ENCODE data around the gene PDZD7.

Gene PDZD7

DNA sequence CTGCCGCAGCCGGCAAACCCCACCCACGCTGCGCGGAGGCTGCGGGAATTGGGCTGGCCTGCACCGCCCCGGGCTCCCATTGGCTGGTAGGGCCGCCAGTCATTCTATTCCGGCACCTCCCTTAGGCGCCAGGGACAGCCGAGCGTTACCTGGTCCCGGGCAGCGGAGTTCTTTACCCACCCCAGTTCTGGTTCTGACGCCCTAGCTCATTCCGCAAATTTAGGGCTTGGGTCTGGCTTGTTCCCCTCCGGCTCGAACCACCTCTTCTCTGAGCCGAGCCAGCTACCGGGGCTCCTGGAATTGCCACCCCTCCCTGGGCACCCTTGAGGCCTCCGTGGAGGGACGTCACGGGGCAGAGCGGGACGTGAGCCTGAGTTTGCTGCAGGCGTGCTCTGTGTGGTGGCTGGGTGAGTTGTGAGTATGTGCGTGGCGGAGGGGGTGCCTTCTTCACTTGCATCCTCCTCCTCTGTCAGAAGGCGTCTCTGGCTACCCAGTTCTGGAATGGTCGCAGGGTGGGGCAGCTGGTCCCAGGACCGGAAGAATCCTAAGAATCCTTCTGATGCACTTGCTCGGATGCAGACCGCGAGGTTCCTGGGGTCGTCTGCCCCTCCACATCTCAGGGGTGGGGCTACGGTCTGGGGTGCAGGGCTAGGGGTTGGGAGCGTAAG, at the start of gene PDZD7, which contains the start of gene SFXN3:
Gene PDZD7, minus strand, starts transcription at position 2 of the 668 bp plus-strand sequence. CDS start 910 bp downstream, outside the sequence.
Gene SFXN3, plus strand, starts transcription at position 107 of the 668 bp plus-strand sequence. CDS start 3,461 bp downstream, outside the sequence.
- Histone ChIP-seq H3K4me1 (ENCODE audit: control insufficient read depth in 1 of 2, insufficient read depth in 2 of 2, low read length in 2 of 2) (peaks cover 27 to 46% of the 10 kb centered on the region in 2 donors), H3K9ac (ENCODE audit: low read depth in 1 of 2, low read length in 2 of 2) (peak within 1 kb of the TSS; percentile 58 to 81), H3K36me3 (ENCODE audit: control insufficient read depth in 1 of 2, insufficient read depth in 2 of 2, low read length in 2 of 2) (peaks cover 14 to 18% of the 10 kb centered on the region in 2 donors), H3K27me3 (ENCODE audit: control insufficient read depth in 1 of 2, insufficient read depth in 2 of 2, low read length in 2 of 2) (peaks cover 0 to 2% of the 10 kb centered on the region in 2 donors), H3K9me3 (ENCODE audit: control insufficient read depth in 1 of 2, low read length in 2 of 2) (no peaks in the 10 kb centered on the region), H3K27ac (ENCODE audit: low read depth, low read length) (peak within 1 kb of the TSS; percentile 97), H3K4me3 (ENCODE audit: low read depth in 1 of 2, low read length in 2 of 2) (peak within 1 kb of the TSS; percentile 69 to 84)

DNA sequence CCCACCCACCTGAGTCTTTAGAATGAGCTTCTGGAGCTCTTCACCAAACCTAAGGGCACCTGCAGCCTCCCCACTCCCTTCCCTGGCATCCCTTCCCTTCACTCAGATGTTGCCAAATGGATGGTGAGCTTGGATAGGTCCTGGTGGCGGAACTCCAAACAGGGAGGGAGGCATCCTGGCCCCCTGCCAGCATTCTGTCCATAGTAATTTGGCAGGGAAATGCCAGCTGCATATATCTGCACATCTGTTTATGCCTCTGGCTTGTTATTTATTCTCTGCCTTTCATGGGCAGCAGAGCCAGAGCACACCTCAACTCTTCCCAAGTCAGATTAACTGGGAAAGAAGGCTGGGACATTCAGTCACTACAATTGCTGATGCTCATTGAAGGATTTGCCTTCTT, 48.9 kb upstream of the PDZD7 start:
- Histone ChIP-seq H3K4me1 (ENCODE audit: control insufficient read depth in 1 of 2, insufficient read depth in 2 of 2, low read length in 2 of 2) (no peaks in the 10 kb centered on the region), H3K9me3 (ENCODE audit: control insufficient read depth in 1 of 2, low read length in 2 of 2) (no peaks in the 10 kb centered on the region), H3K27ac (ENCODE audit: low read depth, low read length) (no peak overlapping the region), H3K9ac (ENCODE audit: low read depth in 1 of 2, low read length in 2 of 2) (no peak overlapping the region), H3K27me3 (ENCODE audit: control insufficient read depth in 1 of 2, insufficient read depth in 2 of 2, low read length in 2 of 2) (peaks cover 33 to 34% of the 10 kb centered on the region in 2 donors), H3K36me3 (ENCODE audit: control insufficient read depth in 1 of 2, insufficient read depth in 2 of 2, low read length in 2 of 2) (no peaks in the 10 kb centered on the region), H3K4me3 (ENCODE audit: low read depth in 1 of 2, low read length in 2 of 2) (no peak overlapping the region)

- Histone ChIP-seq H3K36me3 (ENCODE audit: control insufficient read depth in 1 of 2, insufficient read depth in 2 of 2, low read length in 2 of 2) (no peaks in the 10 kb centered on the region), H3K4me1 (ENCODE audit: control insufficient read depth in 1 of 2, insufficient read depth in 2 of 2, low read length in 2 of 2) (no peaks in the 10 kb centered on the region), H3K27me3 (ENCODE audit: control insufficient read depth in 1 of 2, insufficient read depth in 2 of 2, low read length in 2 of 2) (peaks cover 42 to 47% of the 10 kb centered on the region in 2 donors), H3K9ac (ENCODE audit: low read depth in 1 of 2, low read length in 2 of 2) (no peak overlapping the region), H3K9me3 (ENCODE audit: control insufficient read depth in 1 of 2, low read length in 2 of 2) (no peaks in the 10 kb centered on the region), H3K27ac (ENCODE audit: low read depth, low read length) (no peak overlapping the region), H3K4me3 (ENCODE audit: low read depth in 1 of 2, low read length in 2 of 2) (no peak overlapping the region)
Measured at GRCh38 chr10:101076630-101077029, 45.7 kb upstream of the PDZD7 start.

- H3K9me3 ChIP-seq (ENCODE audit: control insufficient read depth in 1 of 2, low read length in 2 of 2): no peaks in the 10 kb centered on the region
- H3K27ac ChIP-seq (ENCODE audit: low read depth, low read length): no peak overlapping the region
- H3K36me3 ChIP-seq (ENCODE audit: control insufficient read depth in 1 of 2, insufficient read depth in 2 of 2, low read length in 2 of 2): no peaks in the 10 kb centered on the region
- H3K27me3 ChIP-seq (ENCODE audit: control insufficient read depth in 1 of 2, insufficient read depth in 2 of 2, low read length in 2 of 2): peaks cover 40 to 47% of the 10 kb centered on the region in 2 donors
- no peak overlapping the region for H3K4me3 ChIP-seq (ENCODE audit: low read depth in 1 of 2, low read length in 2 of 2)
- H3K4me1 ChIP-seq (ENCODE audit: control insufficient read depth in 1 of 2, insufficient read depth in 2 of 2, low read length in 2 of 2): no peaks in the 10 kb centered on the region
- H3K9ac ChIP-seq (ENCODE audit: low read depth in 1 of 2, low read length in 2 of 2): no peak overlapping the region
Measured at GRCh38 chr10:101075775-101076174, 44.8 kb upstream of the PDZD7 start.

- Histone ChIP-seq H3K4me3 (ENCODE audit: low read depth in 1 of 2, low read length in 2 of 2) (no peak overlapping the region), H3K36me3 (ENCODE audit: control insufficient read depth in 1 of 2, insufficient read depth in 2 of 2, low read length in 2 of 2) (no peaks in the 10 kb centered on the region), H3K27me3 (ENCODE audit: control insufficient read depth in 1 of 2, insufficient read depth in 2 of 2, low read length in 2 of 2) (peaks cover 36 to 40% of the 10 kb centered on the region in 2 donors), H3K9ac (ENCODE audit: low read depth in 1 of 2, low read length in 2 of 2) (no peak overlapping the region), H3K4me1 (ENCODE audit: control insufficient read depth in 1 of 2, insufficient read depth in 2 of 2, low read length in 2 of 2) (no peaks in the 10 kb centered on the region), H3K9me3 (ENCODE audit: control insufficient read depth in 1 of 2, low read length in 2 of 2) (no peaks in the 10 kb centered on the region), H3K27ac (ENCODE audit: low read depth, low read length) (no peak overlapping the region)
Measured at GRCh38 chr10:101073631-101074030, 42.7 kb upstream of the PDZD7 start.

DNA sequence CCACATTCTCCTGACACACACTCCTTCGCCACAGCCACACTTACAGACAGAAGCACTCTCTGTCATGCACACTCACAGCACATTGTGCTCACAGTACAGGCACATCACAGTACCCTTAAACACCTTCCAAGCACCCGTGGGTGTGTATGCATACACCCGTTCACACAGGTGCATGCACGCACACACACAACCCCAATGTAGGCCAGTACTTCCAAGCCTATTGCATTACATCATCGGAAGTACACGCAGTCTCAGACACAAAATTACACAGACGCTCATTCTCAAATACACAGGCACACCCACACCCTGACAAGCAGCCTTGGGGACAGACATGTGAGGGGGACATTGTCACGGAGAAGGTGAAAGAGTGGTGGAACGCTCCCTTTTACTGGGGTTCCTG, 42.0 kb upstream of the PDZD7 start:
- Histone ChIP-seq H3K27me3 (ENCODE audit: control insufficient read depth in 1 of 2, insufficient read depth in 2 of 2, low read length in 2 of 2) (peaks cover 32 to 34% of the 10 kb centered on the region in 2 donors), H3K36me3 (ENCODE audit: control insufficient read depth in 1 of 2, insufficient read depth in 2 of 2, low read length in 2 of 2) (no peaks in the 10 kb centered on the region), H3K4me1 (ENCODE audit: control insufficient read depth in 1 of 2, insufficient read depth in 2 of 2, low read length in 2 of 2) (no peaks in the 10 kb centered on the region), H3K9ac (ENCODE audit: low read depth in 1 of 2, low read length in 2 of 2) (no peak overlapping the region), H3K27ac (ENCODE audit: low read depth, low read length) (no peak overlapping the region), H3K9me3 (ENCODE audit: control insufficient read depth in 1 of 2, low read length in 2 of 2) (no peaks in the 10 kb centered on the region), H3K4me3 (ENCODE audit: low read depth in 1 of 2, low read length in 2 of 2) (no peak overlapping the region)

GRCh38 chr10:101071885-101072433, 41.0 kb upstream of the PDZD7 start:
- Histone ChIP-seq H3K4me3 (ENCODE audit: low read depth in 1 of 2, low read length in 2 of 2) (no peak overlapping the region), H3K27ac (ENCODE audit: low read depth, low read length) (no peak overlapping the region), H3K4me1 (ENCODE audit: control insufficient read depth in 1 of 2, insufficient read depth in 2 of 2, low read length in 2 of 2) (peaks cover 0 to 6% of the 10 kb centered on the region in 2 donors), H3K27me3 (ENCODE audit: control insufficient read depth in 1 of 2, insufficient read depth in 2 of 2, low read length in 2 of 2) (peaks cover 32 to 34% of the 10 kb centered on the region in 2 donors), H3K9ac (ENCODE audit: low read depth in 1 of 2, low read length in 2 of 2) (no peak overlapping the region), H3K9me3 (ENCODE audit: control insufficient read depth in 1 of 2, low read length in 2 of 2) (no peaks in the 10 kb centered on the region), H3K36me3 (ENCODE audit: control insufficient read depth in 1 of 2, insufficient read depth in 2 of 2, low read length in 2 of 2) (no peaks in the 10 kb centered on the region)

GRCh38 chr10:101071267-101071884, 40.4 kb upstream of the PDZD7 start:
- Histone ChIP-seq H3K9me3 (ENCODE audit: control insufficient read depth in 1 of 2, low read length in 2 of 2) (no peaks in the 10 kb centered on the region), H3K36me3 (ENCODE audit: control insufficient read depth in 1 of 2, insufficient read depth in 2 of 2, low read length in 2 of 2) (no peaks in the 10 kb centered on the region), H3K9ac (ENCODE audit: low read depth in 1 of 2, low read length in 2 of 2) (no peak overlapping the region), H3K27ac (ENCODE audit: low read depth, low read length) (no peak overlapping the region), H3K27me3 (ENCODE audit: control insufficient read depth in 1 of 2, insufficient read depth in 2 of 2, low read length in 2 of 2) (peaks cover 32 to 33% of the 10 kb centered on the region in 2 donors), H3K4me1 (ENCODE audit: control insufficient read depth in 1 of 2, insufficient read depth in 2 of 2, low read length in 2 of 2) (peaks cover 5 to 11% of the 10 kb centered on the region in 2 donors), H3K4me3 (ENCODE audit: low read depth in 1 of 2, low read length in 2 of 2) (no peak overlapping the region)

GRCh38 chr10:101070098-101070497, 39.2 kb upstream of the PDZD7 start:
- H3K27me3 ChIP-seq (ENCODE audit: control insufficient read depth in 1 of 2, insufficient read depth in 2 of 2, low read length in 2 of 2): peaks cover 20 to 21% of the 10 kb centered on the region in 2 donors
- no peak overlapping the region for H3K27ac ChIP-seq (ENCODE audit: low read depth, low read length)
- no peaks in the 10 kb centered on the region for H3K9me3 ChIP-seq (ENCODE audit: control insufficient read depth in 1 of 2, low read length in 2 of 2)
- H3K9ac ChIP-seq (ENCODE audit: low read depth in 1 of 2, low read length in 2 of 2): no peak overlapping the region
- peaks cover 15 to 20% of the 10 kb centered on the region in 2 donors for H3K4me1 ChIP-seq (ENCODE audit: control insufficient read depth in 1 of 2, insufficient read depth in 2 of 2, low read length in 2 of 2)
- H3K4me3 ChIP-seq (ENCODE audit: low read depth in 1 of 2, low read length in 2 of 2): no peak overlapping the region
- no peaks in the 10 kb centered on the region for H3K36me3 ChIP-seq (ENCODE audit: control insufficient read depth in 1 of 2, insufficient read depth in 2 of 2, low read length in 2 of 2)

- no peak overlapping the region for H3K4me3 ChIP-seq (ENCODE audit: low read depth in 1 of 2, low read length in 2 of 2)
- H3K9ac ChIP-seq (ENCODE audit: low read depth in 1 of 2, low read length in 2 of 2): no peak overlapping the region
- no peak overlapping the region for H3K27ac ChIP-seq (ENCODE audit: low read depth, low read length)
- no peaks in the 10 kb centered on the region for H3K9me3 ChIP-seq (ENCODE audit: control insufficient read depth in 1 of 2, low read length in 2 of 2)
- H3K27me3 ChIP-seq (ENCODE audit: control insufficient read depth in 1 of 2, insufficient read depth in 2 of 2, low read length in 2 of 2): peaks cover 20 to 23% of the 10 kb centered on the region in 2 donors
- H3K4me1 ChIP-seq (ENCODE audit: control insufficient read depth in 1 of 2, insufficient read depth in 2 of 2, low read length in 2 of 2): peaks cover 20 to 21% of the 10 kb centered on the region in 2 donors
- H3K36me3 ChIP-seq (ENCODE audit: control insufficient read depth in 1 of 2, insufficient read depth in 2 of 2, low read length in 2 of 2): no peaks in the 10 kb centered on the region
Measured at GRCh38 chr10:101069441-101069840, 38.5 kb upstream of the PDZD7 start.
